Adrenal gland (tissue), 12 donors: ENCODE data around the gene RNF181. TPM values are rescaled to one million over a fixed set of nuclear protein-coding genes. Genes with fewer than 3 reads are reported as not detected.

Experiments
- DNase-seq, 7 donors: peaks; one replicate each; pipeline ENCODE4 v3.0.0-alpha.2; 2019 to 2020
- H3K27ac ChIP-seq, 5 donors: fragments of 200-600 bp; sonication (generic) in 4 of 5; 1 replicate in 3 of 5; 2 replicates in 2 of 5; pipeline versions ENCODE4 v1.5.1 to v1.8.0; 2016 to 2020; ENCODE audit warnings: mild to moderate bottlenecking in 1 of 5
- H3K27me3 ChIP-seq: fragments of 200-600 bp; 2 replicates; pipeline ENCODE4 v1.8.0; 2021
- H3K36me3 ChIP-seq, 2 donors: fragments of 200-600 bp; replicated peaks in 1 of 2; 1 replicate in 1 of 2; 2 replicates in 1 of 2; pipeline versions ENCODE4 v1.5.1 to v1.8.0; 2018 to 2022
- H3K4me1 ChIP-seq, 2 donors: fragments of 200-600 bp; replicated peaks in 1 of 2; 1 replicate in 1 of 2; 2 replicates in 1 of 2; pipeline versions ENCODE4 v1.5.1 to v1.8.0; 2018 to 2021
- H3K4me3 ChIP-seq, 4 donors: fragments of 200-600 bp; sonication (generic) in 3 of 4; one replicate each; pipeline ENCODE4 v1.5.1; 2016 to 2018
- H3K9me3 ChIP-seq, 3 donors: fragments of 200-600 bp; sonication (generic) in 1 of 3; replicated peaks in 1 of 3; 1 replicate in 2 of 3; 2 replicates in 1 of 3; pipeline versions ENCODE4 v1.5.1 to v1.8.0; 2016 to 2021
- CTCF ChIP-seq, 6 experiments: fragments of 450-650 bp in 4 of 6; fragments of 200-600 bp in 2 of 6; sonication (generic) in 1 of 6; IDR thresholded peaks; 1 replicate in 5 of 6; 2 replicates in 1 of 6; pipeline versions ENCODE4 v1.5.1 to v1.8.0; 2016 to 2021; ENCODE audit warnings: antibody characterized with exemption in 6 of 6, mild to moderate bottlenecking in 2 of 6, moderate library complexity in 1 of 6
- POLR2A ChIP-seq, 2 donors: fragments of 450-650 bp; IDR thresholded peaks; one replicate each; pipeline ENCODE4 v1.6.1; 2017; ENCODE audit warnings: antibody characterized with exemption in 2 of 2, mild to moderate bottlenecking in 2 of 2, moderate library complexity in 1 of 2
- WGBS, 4 donors: extraction: QIAGEN DNeasy Blood & Tissue Kit in 2 of 4; methylation state at CpG; one replicate each; pipeline versions ENCODE4 v1.1.5 to v1.1.7; 2013 to 2017; 5-methylcytosine and 5-hydroxymethylcytosine counted together
- intact Hi-C, 2 donors: fragments of 100-400 bp; cut with DNase I; formaldehyde crosslinking; loops; one replicate each; pipeline versions ENCODE4 v1.14.1 to v1.15.0; 2022 to 2023
- polyA plus RNA-seq, 3 donors: library from polyadenylated mRNA; stranded (reverse); fragments of 200-250 nt in 2 of 3; fragments of 350-450 nt in 1 of 3; fragmentation: Illumina TruSeq in 1 of 3; extraction: RNeasy Lipid Tissue Mini Kit (QIAGEN cat#74804) in 1 of 3; gene quantifications; one replicate each; pipeline ENCODE4 v1.2.3, GENCODE V29; 2013 to 2014
- total RNA-seq, 9 donors: library from RNA; depleted of rRNA in 4 of 9; stranded (reverse); fragments of >200 nt in 4 of 9; fragments of 120-200 nt in 1 of 9; fragmentation: NEBNext Ultra II Directional in 1 of 9; extraction: Animal tissue kit (Norgen Biotek cat#: 25700) in 1 of 9; gene quantifications; one replicate each; pipeline versions ENCODE4 v1.1.0 to v1.2.4, GENCODE V29; 2013 to 2023
- donor health status: healthy with polysubstance abuse.
- donor health status: Bipolar disorder and iron deficiency.
- donor health status: DM: yes; HTN: yes; CAD: no.
- donor health status: DM: no; HTN: no; CAD: no.
- donor health status: DM: no; HTN: no; CAD: no.
- donor health status: DM: yes; HTN: yes; CAD: no.

RNF181 gene
- total and polyA plus RNA-seq, 12 donors, result 93.8 to 295 (median 180) TPM

GRCh38 chr2:85584354-85584856, 11.1 kb upstream of the RNF181 start, which contains the start of gene VAMP5:
TSS of gene VAMP5 (plus strand) at chr2:85584431. CDS start at chr2:85584491, 60 bp downstream.
- peaks cover 24 to 56% of the 10 kb centered on the region in 2 donors for H3K4me1 ChIP-seq
- peak within 1 kb of the TSS in 2 of 4 donors; percentile 31 to 78 for H3K4me3 ChIP-seq
- H3K36me3 ChIP-seq, result no peaks in the 10 kb centered on the region
- intact Hi-C loops, result no loop called here
- H3K27ac ChIP-seq, result peak within 1 kb of the TSS; percentile 78 to 95 (median 92)
- no peaks in the 10 kb centered on the region for H3K9me3 ChIP-seq
- no peaks in the 10 kb centered on the region for H3K27me3 ChIP-seq
- WGBS, 4 donors, result 1 to 5% (median 2%) methylated on average over 21 to 52 of the region's 52 CpGs; no CpG with 5 or more reads in 1 of the 4 donors
- peak in 3 of 7 donors; percentile 39 to 42 (median 40) for DNase-seq
- no peak for TF ChIP-seq CTCF (IDR thresholded peaks at IDR 0.05)
- TF ChIP-seq POLR2A (IDR thresholded peaks at IDR 0.05), result peak; percentile 25 to 52

GRCh38 chr2:85584857-85585780, 10.4 kb upstream of the RNF181 start:
- Histone ChIP-seq H3K9me3 (no peaks in the 10 kb centered on the region), H3K27ac (peak overlapping the region; percentile 78 to 95 (median 92)), H3K4me3 (peak overlapping the region in 2 of 4 donors; percentile 31 to 78), H3K27me3 (no peaks in the 10 kb centered on the region), H3K4me1 (peaks cover 24 to 63% of the 10 kb centered on the region in 2 donors), H3K36me3 (no peaks in the 10 kb centered on the region)
- WGBS, 4 donors, result 11 to 22% (median 13%) methylated on average over 5 to 9 of the region's 9 CpGs
- intact Hi-C loops, result no loop called here
- DNase-seq, result peak; percentile 71 to 93 (median 89)
- no peak for TF ChIP-seq CTCF (IDR thresholded peaks at IDR 0.05)
- peak in 1 of 2 donors; percentile 82 for TF ChIP-seq POLR2A (IDR thresholded peaks at IDR 0.05)

GRCh38 chr2:85585781-85586105, 9.8 kb upstream of the RNF181 start:
- peaks cover 24 to 68% of the 10 kb centered on the region in 2 donors for H3K4me1 ChIP-seq

More at GRCh38 chr2:85585781-85586105, 9.8 kb upstream of the RNF181 start:
- Histone ChIP-seq H3K9me3 (no peaks in the 10 kb centered on the region), H3K36me3 (no peaks in the 10 kb centered on the region), H3K27ac (peak overlapping the region; percentile 78 to 95 (median 92)), H3K4me3 (peak overlapping the region in 1 of 4 donors; percentile 78), H3K27me3 (no peaks in the 10 kb centered on the region)
- intact Hi-C loops, result no loop called here
- TF ChIP-seq CTCF (IDR thresholded peaks at IDR 0.05) (no peak), POLR2A (IDR thresholded peaks at IDR 0.05) (no peak)
- DNase-seq, result peak in 2 of 7 donors; percentile 37 to 38
- 33 to 64% (median 46%) methylated on average over 1 of the region's 1 CpG for WGBS, 4 donors
